Calu3 (cell line): ENCODE results near the gene CNNM2. TPM values are rescaled to one million over a fixed set of nuclear protein-coding genes. Genes with fewer than 3 reads are reported as not detected.
"Not testable (repeated sequence)": the region's sequence is repeated elsewhere in the genome, so short reads cannot be mapped to it uniquely, and the experiment has no call there.

Experiments used
- BruUV-seq: library from RNA; stranded (reverse); fragments of 400-500 nt; replicated peaks from 2 replicates; lab custom pipeline; 2021; lab: Mats Ljungman, UMichigan
- CTCF ChIA-PET: fragments of 300-600 bp; sonication (Branson Sonifier 250); formaldehyde crosslinking; loops from one replicate; lab custom pipeline; 2022; ENCODE audit warnings: antibody characterized with exemption; lab: Charles Lee
- DNase-seq: peaks from one replicate; pipeline ENCODE4 v3.0.0; 2022
- H3K27ac Mint-ChIP-seq: one replicate; pipeline ENCODE4 v1.8.0; 2022; ENCODE audit warnings: mixed read lengths; ENCODE audit not compliant: unreplicated experiment
- H3K27me3 Mint-ChIP-seq: one replicate; pipeline ENCODE4 v1.8.0; 2022; ENCODE audit warnings: mixed read lengths; ENCODE audit not compliant: unreplicated experiment
- H3K36me3 Mint-ChIP-seq: one replicate; pipeline ENCODE4 v1.8.0; 2022; ENCODE audit warnings: mild to moderate bottlenecking, moderate library complexity, mixed read lengths; ENCODE audit not compliant: insufficient read depth, unreplicated experiment
- H3K4me1 Mint-ChIP-seq: one replicate; pipeline ENCODE4 v1.8.0; 2022; ENCODE audit warnings: mild to moderate bottlenecking, low read depth, mixed read lengths; ENCODE audit not compliant: unreplicated experiment
- H3K4me3 Mint-ChIP-seq: one replicate; pipeline ENCODE4 v1.8.0; 2022; ENCODE audit warnings: mild to moderate bottlenecking, low read depth, moderate library complexity, mixed read lengths; ENCODE audit not compliant: unreplicated experiment
- H3K9me3 Mint-ChIP-seq: one replicate; pipeline ENCODE4 v1.8.0; 2022; ENCODE audit warnings: low read depth, mixed read lengths; ENCODE audit not compliant: unreplicated experiment
- CTCF ChIP-seq: fragments of 200-600 bp; IDR thresholded peaks from one replicate; pipeline ENCODE4 v1.8.0; 2022; ENCODE audit warnings: antibody characterized with exemption; ENCODE audit not compliant: unreplicated experiment
- intact Hi-C: fragments of 100-400 bp; cut with micrococcal nuclease; formaldehyde crosslinking; loops from one replicate; pipeline ENCODE4 v1.10.0; 2022; ENCODE audit not compliant: unreplicated experiment
- total RNA-seq: library from RNA; stranded (reverse); gene quantifications from 2 replicates; pipeline ENCODE4 v1.2.3, GENCODE V29; 2022

Gene CNNM2
- total RNA-seq, 1 experiment from 2014 or later, result 4.2 TPM

GRCh38 chr10:102923601-102924000, 5.5 kb downstream of the CNNM2 start:
- Mint-ChIP-seq H3K4me1 (peaks cover 18% of the 10 kb centered on the region), H3K4me3 (no peak overlapping the region), H3K27ac (no peak overlapping the region), H3K9me3 (no peaks in the 10 kb centered on the region), H3K36me3 (peaks cover 5% of the 10 kb centered on the region), H3K27me3 (no peaks in the 10 kb centered on the region)
- intact Hi-C loops, result no loop called here
- no peak for TF ChIP-seq CTCF
- no peak for DNase-seq
- CTCF ChIA-PET, result no interaction called here
- no TSS peak for BruUV-seq

- TF ChIP-seq CTCF, result no peak
- intact Hi-C loops, result no loop called here
- H3K9me3 Mint-ChIP-seq, result no peaks in the 10 kb centered on the region
- DNase-seq, result no peak
- CTCF ChIA-PET, result no interaction called here
- no peaks in the 10 kb centered on the region for H3K4me1 Mint-ChIP-seq
- H3K36me3 Mint-ChIP-seq, result no peaks in the 10 kb centered on the region
- BruUV-seq, result no TSS peak
- no peaks in the 10 kb centered on the region for H3K27me3 Mint-ChIP-seq
- H3K27ac Mint-ChIP-seq, result no peak overlapping the region
- no peak overlapping the region for H3K4me3 Mint-ChIP-seq
These were observed 8.7 kb downstream of the CNNM2 start for GRCh38 chr10:102926842-102927241.

GRCh38 chr10:102927311-102928010, 9.4 kb downstream of the CNNM2 start:
- no peaks in the 10 kb centered on the region for H3K4me1 Mint-ChIP-seq
- CTCF ChIA-PET, result no interaction called here
- BruUV-seq, result no TSS peak
- H3K36me3 Mint-ChIP-seq, result no peaks in the 10 kb centered on the region
- TF ChIP-seq CTCF, result no peak
- H3K27me3 Mint-ChIP-seq, result no peaks in the 10 kb centered on the region
- H3K27ac Mint-ChIP-seq, result no peak overlapping the region
- no peak overlapping the region for H3K4me3 Mint-ChIP-seq
- intact Hi-C loops, result no loop called here
- DNase-seq, result no peak
- H3K9me3 Mint-ChIP-seq, result no peaks in the 10 kb centered on the region

- CTCF ChIA-PET, H3K4me1 Mint-ChIP-seq, BruUV-seq, H3K27ac Mint-ChIP-seq, intact Hi-C loops, H3K27me3 Mint-ChIP-seq, DNase-seq, H3K4me3 Mint-ChIP-seq, H3K9me3 Mint-ChIP-seq, H3K36me3 Mint-ChIP-seq: not testable (repeated sequence)
These were observed 10.3 kb downstream of the CNNM2 start for GRCh38 chr10:102928442-102928841.

- Mint-ChIP-seq H3K4me3 (no peak overlapping the region), H3K27ac (no peak overlapping the region), H3K4me1 (no peaks in the 10 kb centered on the region), H3K36me3 (no peaks in the 10 kb centered on the region), H3K9me3 (no peaks in the 10 kb centered on the region), H3K27me3 (no peaks in the 10 kb centered on the region)
- intact Hi-C loops, result no loop called here
- CTCF ChIA-PET, result no interaction called here
- no peak for TF ChIP-seq CTCF
- BruUV-seq, result no TSS peak
- DNase-seq, result no peak
These were observed 12.6 kb downstream of the CNNM2 start for GRCh38 chr10:102930720-102931119.
